Nephron progenitor cell (in vitro differentiated cells): Measurements from ENCODE around the gene ATXN7L3.

Experiments
- DNase-seq: peaks from one replicate; pipeline ENCODE4 v3.0.0; 2021
- H3K27ac Mint-ChIP-seq: 2 replicates; pipeline ENCODE4 v1.8.0; 2021; ENCODE audit warnings: mild to moderate bottlenecking, moderate library complexity, mixed read lengths
- H3K27me3 Mint-ChIP-seq: 2 replicates; pipeline ENCODE4 v1.8.0; 2021; ENCODE audit warnings: mild to moderate bottlenecking, low read depth, mixed read lengths; ENCODE audit not compliant: poor library complexity
- H3K36me3 Mint-ChIP-seq: 2 replicates; pipeline ENCODE4 v1.8.0; 2021; ENCODE audit warnings: low read depth, mixed read lengths
- H3K4me1 Mint-ChIP-seq: 2 replicates; pipeline ENCODE4 v1.8.0; 2021; ENCODE audit warnings: mixed read lengths
- H3K4me3 Mint-ChIP-seq: 2 replicates; pipeline ENCODE4 v1.8.0; 2021; ENCODE audit warnings: mild to moderate bottlenecking, moderate library complexity, mixed read lengths
- H3K9me3 Mint-ChIP-seq: 2 replicates; pipeline ENCODE4 v1.8.0; 2021; ENCODE audit warnings: mild to moderate bottlenecking, moderate library complexity, mixed read lengths
- TF ChIP-seq, protein P1 (sequence below): fragments of 200-600 bp; sonication (generic); IDR thresholded peaks from 2 replicates; pipeline ENCODE4 v1.5.0; 2021; ENCODE audit warnings: antibody characterized with exemption

The ATXN7L3 gene

DNA sequence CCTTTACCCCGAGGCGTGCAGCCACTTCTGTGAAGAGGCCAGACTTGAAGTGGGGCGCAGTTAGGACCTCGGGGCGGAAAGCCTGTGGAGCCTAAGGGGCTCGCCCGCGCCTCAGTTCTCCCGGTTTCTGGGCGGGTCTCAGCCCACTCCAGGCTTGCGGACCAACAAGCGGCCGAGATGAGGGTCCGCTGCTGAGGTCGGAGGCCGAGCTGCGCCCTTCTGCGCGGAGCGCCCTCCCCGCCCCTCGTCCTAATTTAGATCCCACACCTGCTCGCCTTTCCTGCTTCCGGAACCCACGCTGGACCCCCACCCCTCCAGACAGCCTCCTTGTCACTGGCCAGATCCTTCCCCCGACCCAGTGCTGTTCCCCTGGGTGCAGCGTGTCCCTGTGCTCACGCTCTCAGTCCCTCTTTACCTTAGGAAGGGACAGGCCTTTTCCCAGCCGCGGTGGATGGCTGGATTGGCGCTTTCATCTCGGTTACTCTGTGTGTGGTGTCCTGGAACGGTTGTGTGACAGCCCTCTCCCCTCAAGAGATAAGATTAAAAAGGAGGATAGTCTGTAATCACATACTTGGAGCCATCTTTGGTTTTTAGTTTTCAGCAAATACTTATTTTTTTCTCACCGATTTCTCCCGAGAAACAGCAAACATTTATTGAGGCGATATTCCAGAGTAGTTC, 933 bp upstream of the ATXN7L3 start:
- TF ChIP-seq, protein P1, sequence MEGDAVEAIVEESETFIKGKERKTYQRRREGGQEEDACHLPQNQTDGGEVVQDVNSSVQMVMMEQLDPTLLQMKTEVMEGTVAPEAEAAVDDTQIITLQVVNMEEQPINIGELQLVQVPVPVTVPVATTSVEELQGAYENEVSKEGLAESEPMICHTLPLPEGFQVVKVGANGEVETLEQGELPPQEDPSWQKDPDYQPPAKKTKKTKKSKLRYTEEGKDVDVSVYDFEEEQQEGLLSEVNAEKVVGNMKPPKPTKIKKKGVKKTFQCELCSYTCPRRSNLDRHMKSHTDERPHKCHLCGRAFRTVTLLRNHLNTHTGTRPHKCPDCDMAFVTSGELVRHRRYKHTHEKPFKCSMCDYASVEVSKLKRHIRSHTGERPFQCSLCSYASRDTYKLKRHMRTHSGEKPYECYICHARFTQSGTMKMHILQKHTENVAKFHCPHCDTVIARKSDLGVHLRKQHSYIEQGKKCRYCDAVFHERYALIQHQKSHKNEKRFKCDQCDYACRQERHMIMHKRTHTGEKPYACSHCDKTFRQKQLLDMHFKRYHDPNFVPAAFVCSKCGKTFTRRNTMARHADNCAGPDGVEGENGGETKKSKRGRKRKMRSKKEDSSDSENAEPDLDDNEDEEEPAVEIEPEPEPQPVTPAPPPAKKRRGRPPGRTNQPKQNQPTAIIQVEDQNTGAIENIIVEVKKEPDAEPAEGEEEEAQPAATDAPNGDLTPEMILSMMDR: no peak
- Mint-ChIP-seq H3K4me3 (peak overlapping the region; percentile 95), H3K36me3 (peaks cover 25% of the 10 kb centered on the region), H3K9me3 (no peaks in the 10 kb centered on the region), H3K27me3 (peaks cover 4% of the 10 kb centered on the region), H3K27ac (peak overlapping the region; percentile 98), H3K4me1 (peaks cover 45% of the 10 kb centered on the region)
- DNase-seq: no peak

- H3K27me3 Mint-ChIP-seq: peaks cover 4% of the 10 kb centered on the region
- H3K9me3 Mint-ChIP-seq: no peaks in the 10 kb centered on the region
- TF ChIP-seq, protein P1: no peak
- H3K4me3 Mint-ChIP-seq: peak overlapping the region; percentile 82
- peak; percentile 72 for DNase-seq
- peaks cover 40% of the 10 kb centered on the region for H3K36me3 Mint-ChIP-seq
- H3K27ac Mint-ChIP-seq: no peak overlapping the region
- H3K4me1 Mint-ChIP-seq: peaks cover 42% of the 10 kb centered on the region
Observed at GRCh38 chr17:44198721-44199552, 747 bp downstream of the ATXN7L3 start.

DNA sequence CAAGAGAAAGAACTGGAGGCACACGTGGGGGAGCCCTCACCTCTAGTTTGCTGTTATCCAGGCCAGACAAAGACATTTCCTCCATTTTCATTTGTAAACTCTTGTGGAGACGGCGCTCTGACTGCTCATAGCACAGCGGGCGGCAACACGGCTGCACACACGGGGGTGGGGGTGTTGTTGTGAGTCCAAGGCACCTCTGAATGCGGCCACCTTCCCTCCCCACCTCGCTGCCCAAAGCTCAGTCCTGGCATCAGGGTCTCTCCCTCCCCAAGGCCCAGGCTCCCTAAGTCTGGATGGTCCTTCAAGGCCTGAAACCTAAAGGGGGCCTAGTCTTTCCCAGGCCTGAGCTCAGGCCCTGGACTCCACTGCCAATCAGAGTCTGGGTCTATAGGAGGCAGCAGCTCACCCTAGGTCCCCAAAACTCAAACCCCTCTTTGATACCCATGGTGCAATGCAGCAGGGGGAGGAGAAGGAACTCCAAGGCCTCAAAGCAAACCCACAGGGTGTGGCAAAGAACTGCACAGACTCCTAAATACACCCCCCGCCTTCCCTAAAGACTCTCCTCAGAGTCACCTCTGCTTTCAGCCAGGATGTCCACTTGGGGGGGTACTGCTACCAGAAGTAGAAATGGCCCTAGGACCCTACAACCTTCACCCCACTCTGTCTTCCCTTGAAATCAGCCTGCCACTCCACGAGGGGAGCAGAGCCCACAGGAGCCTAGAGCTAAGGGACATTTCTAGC, 1.5 kb downstream of the ATXN7L3 start:
- DNase-seq: no peak
- H3K36me3 Mint-ChIP-seq: peaks cover 40% of the 10 kb centered on the region

GRCh38 chr17:44197107-44197506, 2.6 kb downstream of the ATXN7L3 start:
- H3K27me3 Mint-ChIP-seq: peaks cover 4% of the 10 kb centered on the region
- no peak for DNase-seq
- H3K27ac Mint-ChIP-seq: peak overlapping the region; percentile 91

More for the DNA sequence above, 1.5 kb downstream of the ATXN7L3 start:
- Mint-ChIP-seq H3K4me1 (peaks cover 37% of the 10 kb centered on the region), H3K9me3 (no peaks in the 10 kb centered on the region), H3K27me3 (peaks cover 4% of the 10 kb centered on the region), H3K4me3 (peak overlapping the region; percentile 82), H3K27ac (peak overlapping the region; percentile 91)
- TF ChIP-seq, protein P1: no peak

DNA sequence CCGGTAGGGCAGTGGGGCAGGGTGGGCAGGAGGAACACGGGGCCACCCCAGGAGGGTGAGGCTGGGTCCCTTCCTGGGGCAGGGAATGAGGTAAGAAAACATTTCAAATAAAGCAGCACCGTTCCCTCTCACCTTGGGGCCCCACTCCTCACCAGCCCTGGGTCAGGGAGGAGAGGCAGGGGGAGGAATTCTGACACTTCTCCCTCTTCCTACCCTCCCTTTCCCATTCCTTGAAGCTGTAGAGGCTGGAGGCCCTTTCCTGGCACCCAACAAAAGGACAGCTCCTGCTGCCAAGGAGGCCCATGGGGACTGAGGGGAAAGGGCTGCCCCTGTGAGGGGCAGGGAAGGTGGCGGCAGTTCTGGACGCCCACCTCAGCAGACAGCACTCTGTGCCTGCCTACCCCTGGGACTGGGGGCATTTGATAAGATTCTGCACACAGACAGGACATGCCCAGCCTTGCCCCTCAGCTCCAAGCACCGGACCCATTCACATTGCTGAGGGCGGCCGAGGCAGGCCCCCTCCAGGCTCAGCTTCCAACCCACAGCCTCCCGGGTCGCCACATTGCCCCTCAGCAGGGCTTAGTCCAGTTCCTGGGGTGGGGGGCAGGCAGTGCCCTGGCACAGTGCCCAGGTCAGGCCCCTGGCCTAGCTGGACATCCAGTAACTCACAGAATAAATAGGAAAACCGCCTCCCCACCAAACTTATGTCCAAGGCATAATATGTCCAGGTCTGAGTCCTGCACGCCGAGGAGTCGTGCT, 6.2 kb downstream of the ATXN7L3 start:
- H3K9me3 Mint-ChIP-seq: no peaks in the 10 kb centered on the region
- DNase-seq: no peak
- H3K4me1 Mint-ChIP-seq: peaks cover 35% of the 10 kb centered on the region
- H3K27ac Mint-ChIP-seq: peak overlapping the region; percentile 79
- H3K36me3 Mint-ChIP-seq: peaks cover 54% of the 10 kb centered on the region
- TF ChIP-seq, protein P1: no peak
- peaks cover 4% of the 10 kb centered on the region for H3K27me3 Mint-ChIP-seq
- H3K4me3 Mint-ChIP-seq: no peak overlapping the region

More at GRCh38 chr17:44197107-44197506, 2.6 kb downstream of the ATXN7L3 start:
- Mint-ChIP-seq H3K9me3 (no peaks in the 10 kb centered on the region), H3K4me1 (peaks cover 31% of the 10 kb centered on the region), H3K4me3 (peak overlapping the region; percentile 49), H3K36me3 (peaks cover 40% of the 10 kb centered on the region)
- TF ChIP-seq, protein P1: no peak
